Suprapubic skin (tissue), 4 donors: ENCODE data around the gene PDE8A.

ENCODE experiments used
- CTCF ChIP-seq, 2 donors: fragments of 200-600 bp in 1 of 2; fragments of 450-650 bp in 1 of 2; sonication (generic) in 1 of 2; IDR thresholded peaks; one replicate each; pipeline ENCODE4 v1.5.1; 2016 to 2019; ENCODE audit warnings: antibody characterized with exemption in 2 of 2, mild to moderate bottlenecking in 1 of 2, moderate library complexity in 1 of 2
- POLR2A ChIP-seq, 2 donors: fragments of 450-650 bp; IDR thresholded peaks; one replicate each; pipeline ENCODE4 v1.6.1; 2017; ENCODE audit warnings: antibody characterized with exemption in 2 of 2, mild to moderate bottlenecking in 2 of 2, moderate library complexity in 2 of 2
- POLR2AphosphoS5 ChIP-seq, 3 donors: sonication (generic); formaldehyde crosslinking; IDR thresholded peaks; one replicate each; pipeline ENCODE4 v1.6.1; 2017; ENCODE audit warnings: antibody characterized with exemption in 3 of 3

GRCh38 chr15:85124173-85124572, 142.5 kb downstream of the PDE8A start:
- TF ChIP-seq POLR2AphosphoS5 (IDR thresholded peaks at IDR 0.05) (no peak), CTCF (IDR thresholded peaks at IDR 0.05) (no peak), POLR2A (IDR thresholded peaks at IDR 0.05) (no peak)
